Measurements from ENCODE around the gene SIRT4. TPM values are rescaled to one million over a fixed set of nuclear protein-coding genes. Genes with fewer than 3 reads are reported as not detected.
A peak's percentile ranks its signal among the peaks of the same experiment; 100 is the strongest.

SIRT4 gene
- total and polyA plus RNA-seq, 2 of the 13 experiments (the other 11 are each of a cell fraction or from before 2014, with no cell fraction given) = 3.4 to 5.8 TPM

DNA sequence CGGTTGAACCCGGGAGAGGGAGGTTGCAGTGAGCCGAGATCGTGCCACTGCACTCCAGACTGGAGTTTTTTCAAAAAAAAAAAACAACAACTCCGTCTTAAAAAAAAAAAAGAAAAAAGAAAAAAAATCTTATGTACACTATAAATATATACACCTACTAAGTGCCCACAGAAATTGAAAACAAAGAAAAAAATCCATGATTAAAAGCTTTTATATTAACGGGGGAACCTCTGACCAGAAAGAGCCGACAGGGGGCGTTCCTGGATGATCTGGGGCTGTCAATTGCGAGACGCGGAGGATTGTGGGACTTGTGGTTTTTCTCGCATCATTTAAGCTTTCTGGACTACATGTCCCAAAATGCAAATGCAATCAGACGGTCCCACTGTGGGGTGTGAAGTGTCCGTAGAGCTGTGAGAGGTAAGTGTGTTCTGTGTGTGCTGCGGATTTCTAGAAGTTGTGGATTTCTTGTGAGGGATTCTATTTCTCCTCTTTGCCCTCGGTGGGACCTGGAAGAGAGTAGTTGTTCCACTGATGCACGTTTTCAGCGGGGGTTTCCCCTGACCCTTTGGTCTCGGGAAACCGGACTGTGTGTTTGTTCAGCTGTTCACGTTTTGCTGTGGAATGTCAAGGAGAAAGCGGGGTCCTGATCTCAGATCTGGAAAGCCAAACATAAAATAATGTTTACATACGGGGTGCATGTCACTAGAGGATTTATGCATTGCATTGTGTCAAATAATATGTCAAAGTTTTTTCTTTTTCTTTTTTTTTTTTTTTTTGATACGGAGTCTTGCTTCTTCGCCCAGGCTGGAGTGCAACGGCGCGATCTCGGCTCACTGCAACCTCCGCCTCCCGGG, at the start of gene SIRT4 (continued):
- no peak for TF ChIP-seq MBNL3 (CRISPR knock-in tag; conservative IDR thresholded peaks at IDR 0.05)
- TF ChIP-seq SPEN (CRISPR knock-in tag; IDR thresholded peaks at IDR 0.05; ENCODE audit: low read depth) = 0 out of 2 replicates have a peak, but pooled peaks have one; percentile 24
- TF ChIP-seq ZNF205 (CRISPR knock-in tag; IDR thresholded peaks at IDR 0.05) = no peak
- TF ChIP-seq HDAC1 (CRISPR knock-in tag; IDR thresholded peaks at IDR 0.05) = peak; percentile 76
- no peak for TF ChIP-seq NFE2 (CRISPR knock-in tag; IDR thresholded peaks at IDR 0.05)
- peak; percentile 67; the same call in 1 of the 2 replicates for TF ChIP-seq FOXK1 (CRISPR knock-in tag; IDR thresholded peaks at IDR 0.05; ENCODE audit: borderline replicate concordance, low read depth)
- 0 out of 4 replicates have a peak, but pooled peaks of 1 of the 2 experiments have one; percentile 12 for TF ChIP-seq EP300 (IDR thresholded peaks at IDR 0.05; ENCODE audit: low read depth in 2 of 2, low read length in 2 of 2)
- 0 out of 2 replicates have a peak, but pooled peaks have one; percentile 25 for TF ChIP-seq EP300 (CRISPR knock-in tag; IDR thresholded peaks at IDR 0.05; ENCODE audit: borderline replicate concordance)
- peak; percentile 88 for TF ChIP-seq HCFC1 (IDR thresholded peaks at IDR 0.05; ENCODE audit: low read depth, low read length)
- no peak for TF ChIP-seq EEA1 (CRISPR knock-in tag; IDR thresholded peaks at IDR 0.05; ENCODE audit: borderline replicate concordance)
- peak; percentile 61; the same call in 1 of the 2 replicates for TF ChIP-seq NFIC (IDR thresholded peaks at IDR 0.05; ENCODE audit: low read length)
- 0 out of 2 replicates have a peak, but pooled peaks have one; percentile 25 for TF ChIP-seq ZKSCAN8 (CRISPR knock-in tag; IDR thresholded peaks at IDR 0.05; ENCODE audit: borderline replicate concordance)
- TF ChIP-seq, protein P1, sequence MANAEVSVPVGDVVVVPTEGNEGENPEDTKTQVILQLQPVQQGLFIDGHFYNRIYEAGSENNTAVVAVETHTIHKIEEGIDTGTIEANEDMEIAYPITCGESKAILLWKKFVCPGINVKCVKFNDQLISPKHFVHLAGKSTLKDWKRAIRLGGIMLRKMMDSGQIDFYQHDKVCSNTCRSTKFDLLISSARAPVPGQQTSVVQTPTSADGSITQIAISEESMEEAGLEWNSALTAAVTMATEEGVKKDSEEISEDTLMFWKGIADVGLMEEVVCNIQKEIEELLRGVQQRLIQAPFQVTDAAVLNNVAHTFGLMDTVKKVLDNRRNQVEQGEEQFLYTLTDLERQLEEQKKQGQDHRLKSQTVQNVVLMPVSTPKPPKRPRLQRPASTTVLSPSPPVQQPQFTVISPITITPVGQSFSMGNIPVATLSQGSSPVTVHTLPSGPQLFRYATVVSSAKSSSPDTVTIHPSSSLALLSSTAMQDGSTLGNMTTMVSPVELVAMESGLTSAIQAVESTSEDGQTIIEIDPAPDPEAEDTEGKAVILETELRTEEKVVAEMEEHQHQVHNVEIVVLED (CRISPR knock-in tag; IDR thresholded peaks at IDR 0.05; ENCODE audit: borderline replicate concordance) = peak; percentile 42; the same call in 1 of the 2 replicates
- TF ChIP-seq ZNF335 (CRISPR knock-in tag; IDR thresholded peaks at IDR 0.05) = no peak
- TF ChIP-seq, protein P2, sequence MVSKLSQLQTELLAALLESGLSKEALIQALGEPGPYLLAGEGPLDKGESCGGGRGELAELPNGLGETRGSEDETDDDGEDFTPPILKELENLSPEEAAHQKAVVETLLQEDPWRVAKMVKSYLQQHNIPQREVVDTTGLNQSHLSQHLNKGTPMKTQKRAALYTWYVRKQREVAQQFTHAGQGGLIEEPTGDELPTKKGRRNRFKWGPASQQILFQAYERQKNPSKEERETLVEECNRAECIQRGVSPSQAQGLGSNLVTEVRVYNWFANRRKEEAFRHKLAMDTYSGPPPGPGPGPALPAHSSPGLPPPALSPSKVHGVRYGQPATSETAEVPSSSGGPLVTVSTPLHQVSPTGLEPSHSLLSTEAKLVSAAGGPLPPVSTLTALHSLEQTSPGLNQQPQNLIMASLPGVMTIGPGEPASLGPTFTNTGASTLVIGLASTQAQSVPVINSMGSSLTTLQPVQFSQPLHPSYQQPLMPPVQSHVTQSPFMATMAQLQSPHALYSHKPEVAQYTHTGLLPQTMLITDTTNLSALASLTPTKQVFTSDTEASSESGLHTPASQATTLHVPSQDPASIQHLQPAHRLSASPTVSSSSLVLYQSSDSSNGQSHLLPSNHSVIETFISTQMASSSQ (IDR thresholded peaks at IDR 0.05; ENCODE audit: low read depth) = no peak
- TF ChIP-seq, protein P2 (CRISPR knock-in tag; IDR thresholded peaks at IDR 0.05; ENCODE audit: borderline replicate concordance) = peak; percentile 47; the same call in 1 of the 2 replicates
- no peak for TF ChIP-seq YY1 (IDR thresholded peaks at IDR 0.05; ENCODE audit: insufficient read depth, insufficient replicate concordance, low read depth, low read length)
- TF ChIP-seq, protein P3, sequence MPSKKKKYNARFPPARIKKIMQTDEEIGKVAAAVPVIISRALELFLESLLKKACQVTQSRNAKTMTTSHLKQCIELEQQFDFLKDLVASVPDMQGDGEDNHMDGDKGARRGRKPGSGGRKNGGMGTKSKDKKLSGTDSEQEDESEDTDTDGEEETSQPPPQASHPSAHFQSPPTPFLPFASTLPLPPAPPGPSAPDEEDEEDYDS (CRISPR knock-in tag; IDR thresholded peaks at IDR 0.05) = peak; percentile 91
- TF ChIP-seq CENPX (CRISPR knock-in tag; IDR thresholded peaks at IDR 0.05) = no peak
- TF ChIP-seq ZNF430 (CRISPR knock-in tag; IDR thresholded peaks at IDR 0.05) = 0 out of 2 replicates have a peak, but pooled peaks have one; percentile 41
- TF ChIP-seq FOSL1 (CRISPR knock-in tag; IDR thresholded peaks at IDR 0.05; ENCODE audit: borderline replicate concordance) = no peak
- TF ChIP-seq, protein P4, sequence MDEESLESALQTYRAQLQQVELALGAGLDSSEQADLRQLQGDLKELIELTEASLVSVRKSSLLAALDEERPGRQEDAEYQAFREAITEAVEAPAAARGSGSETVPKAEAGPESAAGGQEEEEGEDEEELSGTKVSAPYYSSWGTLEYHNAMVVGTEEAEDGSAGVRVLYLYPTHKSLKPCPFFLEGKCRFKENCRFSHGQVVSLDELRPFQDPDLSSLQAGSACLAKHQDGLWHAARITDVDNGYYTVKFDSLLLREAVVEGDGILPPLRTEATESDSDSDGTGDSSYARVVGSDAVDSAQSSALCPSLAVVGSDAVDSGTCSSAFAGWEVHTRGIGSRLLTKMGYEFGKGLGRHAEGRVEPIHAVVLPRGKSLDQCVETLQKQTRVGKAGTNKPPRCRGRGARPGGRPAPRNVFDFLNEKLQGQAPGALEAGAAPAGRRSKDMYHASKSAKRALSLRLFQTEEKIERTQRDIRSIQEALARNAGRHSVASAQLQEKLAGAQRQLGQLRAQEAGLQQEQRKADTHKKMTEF (CRISPR knock-in tag; IDR thresholded peaks at IDR 0.05) = peak; percentile 44; the same call in 1 of the 2 replicates

Data from HepG2 (cell line).